Activated CD4-positive, alpha-beta T cell treated with anti-CD3 and anti-CD28 coated beads, Interleukin-2, amount 50 U/mL, for 24 hours (primary cell): Measurements from ENCODE around the gene SAMM50.
"Not testable (repeated sequence)": the region's sequence is repeated elsewhere in the genome, so short reads cannot be mapped to it uniquely, and the experiment has no call there.

ENCODE experiments used
- DNase-seq, 2 donors: peaks; one replicate each; pipeline ENCODE4 v3.0.0-alpha.2; 2020; ENCODE audit warnings: low read depth in 1 of 2, low spot score in 1 of 2

Gene SAMM50

GRCh38 chr22:44000123-44000522, 44.9 kb downstream of the SAMM50 start:
- no peak for DNase-seq

- DNase-seq: no peak
These were observed 46.3 kb downstream of the SAMM50 start for GRCh38 chr22:44001521-44001920.

GRCh38 chr22:44002324-44002723, 47.1 kb downstream of the SAMM50 start:
- no peak for DNase-seq

GRCh38 chr22:44002997-44003396, 47.8 kb downstream of the SAMM50 start:
- DNase-seq: no peak

- DNase-seq: no peak
These were observed 48.3 kb downstream of the SAMM50 start for GRCh38 chr22:44003405-44004103.

GRCh38 chr22:44004104-44004460, 48.8 kb downstream of the SAMM50 start:
- no peak for DNase-seq

- no peak for DNase-seq
These were observed 50.3 kb downstream of the SAMM50 start for GRCh38 chr22:44005524-44005923.

GRCh38 chr22:44012162-44012561, 56.9 kb downstream of the SAMM50 start:
- DNase-seq: no peak

- DNase-seq: no peak
These were observed 57.3 kb downstream of the SAMM50 start for GRCh38 chr22:44012591-44012990.

- DNase-seq: no peak
These were observed 59.0 kb downstream of the SAMM50 start for GRCh38 chr22:44014241-44014640.

GRCh38 chr22:44016586-44016985, 61.3 kb downstream of the SAMM50 start:
- not testable (repeated sequence) for DNase-seq

- DNase-seq: no peak
These were observed 63.4 kb downstream of the SAMM50 start for GRCh38 chr22:44018594-44018993.

- DNase-seq: no peak
These were observed 64.2 kb downstream of the SAMM50 start for GRCh38 chr22:44019416-44019815.

- no peak for DNase-seq
These were observed 64.6 kb downstream of the SAMM50 start for GRCh38 chr22:44019846-44020245.

- DNase-seq: no peak
These were observed 65.7 kb downstream of the SAMM50 start for GRCh38 chr22:44020981-44021380.

- DNase-seq: peak; percentile 9 to 20
These were observed 68.4 kb downstream of the SAMM50 start for GRCh38 chr22:44023404-44024287.

- DNase-seq: no peak
These were observed 69.2 kb downstream of the SAMM50 start, which contains the start of gene PARVB for GRCh38 chr22:44024288-44024921. TSS of gene PARVB (plus strand) at chr22:44024302. CDS start at chr22:44024340, 38 bp downstream.

- DNase-seq: no peak
These were observed 70.2 kb downstream of the SAMM50 start for GRCh38 chr22:44025171-44026065.

GRCh38 chr22:44026066-44026629, 70.9 kb downstream of the SAMM50 start:
- DNase-seq: no peak
